GM12878 (cell line): ENCODE data around the gene NUP214. TPM values are rescaled to one million over a fixed set of nuclear protein-coding genes. Genes with fewer than 3 reads are reported as not detected.

Experiments
- ATAC-seq: fragments of 200-7000 bp; cut with Tn5 transposase; 3 replicates; pipeline ENCODE4 v1.9.1; 2020; ENCODE audit warnings: mild to moderate bottlenecking, moderate library complexity
- BruUV-seq: library from RNA; stranded (reverse); fragments of 400-500 nt; replicated peaks from 2 replicates; lab custom pipeline; 2021; lab: Mats Ljungman, UMichigan
- CTCF ChIA-PET: fragments of 300-600 bp; sonication (Branson Sonifier 250); formaldehyde crosslinking; extraction: SDS; loops from one replicate; lab custom pipeline; 2021; ENCODE audit warnings: inconsistent platforms; lab: Yijun Ruan, JAX
- POLR2A ChIA-PET: fragments of 350-600 bp; formaldehyde crosslinking; extraction: SDS; loops from one replicate; lab custom pipeline; 2021; ENCODE audit warnings: inconsistent platforms; lab: Charles Lee
- RAD21 ChIA-PET: fragments of 300-600 bp; sonication (Branson Sonifier 250); formaldehyde crosslinking; loops from one replicate; lab custom pipeline; 2023; ENCODE audit warnings: antibody characterized with exemption; ENCODE audit not compliant: unreplicated experiment; lab: Charles Lee
- SMC1A ChIA-PET: fragments of 300-600 bp; sonication (Branson Sonifier 250); formaldehyde crosslinking; loops from one replicate; lab custom pipeline; 2023; ENCODE audit not compliant: unreplicated experiment, uncharacterized antibody; lab: Charles Lee
- DNase-seq: peaks from one replicate; pipeline ENCODE4 v3.0.0-alpha.2; 2011; ENCODE audit warnings: low read depth, low spot score
- FAIRE-seq: peaks from 3 replicates; lab custom pipeline; 2011; peaks lifted over from hg19 to GRCh38; lab: Jason Lieb, UNC
- H2AFZ ChIP-seq: 2 replicates; pipeline ENCODE4 v1.6.0; 2011; ENCODE audit warnings: low read depth, low read length, control low read depth; ENCODE audit not compliant: control insufficient read depth
- H3K27ac ChIP-seq: 2 replicates; pipeline ENCODE4 v1.5.1; 2011; ENCODE audit warnings: control low read depth; ENCODE audit not compliant: control insufficient read depth, insufficient read depth
- H3K27me3 ChIP-seq, 2 experiments: replicated peaks in 1 of 2; 2 replicates each; pipeline versions ENCODE4 v1.6.0 to v1.6.1; 2011; ENCODE audit warnings: low read length in 1 of 2; ENCODE audit not compliant: control insufficient read depth in 2 of 2, insufficient read depth in 2 of 2
- H3K36me3 ChIP-seq, 2 experiments: 2 replicates each; pipeline ENCODE4 v1.5.1; 2011; ENCODE audit warnings: low read length in 1 of 2; ENCODE audit not compliant: control insufficient read depth in 2 of 2, insufficient read depth in 2 of 2
- H3K4me1 ChIP-seq: 2 replicates; pipeline ENCODE4 v1.6.1; 2011; ENCODE audit warnings: mild to moderate bottlenecking, low read length, moderate library complexity, mixed read lengths; ENCODE audit not compliant: control insufficient read depth, insufficient read depth
- H3K4me2 ChIP-seq: 2 replicates; pipeline ENCODE4 v1.6.0; 2011; ENCODE audit warnings: control low read depth; ENCODE audit not compliant: control insufficient read depth, insufficient read depth
- H3K4me3 ChIP-seq: fragments of 200-600 bp; sonication (generic); 2 replicates; pipeline ENCODE4 v1.5.1; 2016
- H3K79me2 ChIP-seq: 2 replicates; pipeline ENCODE4 v1.6.0; 2011; ENCODE audit warnings: low read length; ENCODE audit not compliant: control insufficient read depth, insufficient read depth
- H3K9ac ChIP-seq: 2 replicates; pipeline ENCODE4 v1.8.0; 2011; ENCODE audit warnings: low read length, control low read depth, mixed read lengths; ENCODE audit not compliant: control insufficient read depth, insufficient read depth
- H3K9me3 ChIP-seq: replicated peaks from 3 replicates; pipeline ENCODE4 v1.5.1; 2011; ENCODE audit warnings: mild to moderate bottlenecking, low read length; ENCODE audit not compliant: control insufficient read depth, insufficient read depth
- H4K20me1 ChIP-seq: 2 replicates; pipeline ENCODE4 v1.6.0; 2011; ENCODE audit not compliant: control insufficient read depth, insufficient read depth
- ASH2L ChIP-seq: fragments of 300-600, 200-600 bp; sonication (generic); IDR thresholded peaks from 2 replicates; pipeline ENCODE4 v1.6.1; 2017; ENCODE audit warnings: low read depth, mild to moderate bottlenecking, borderline replicate concordance
- BCL11A ChIP-seq: IDR thresholded peaks from 2 replicates; pipeline ENCODE4 v1.6.1; 2011; ENCODE audit warnings: low read depth, low read length
- BMI1 ChIP-seq: fragments of 450-650 bp; IDR thresholded peaks from 2 replicates; pipeline ENCODE4 v1.6.1; 2016; ENCODE audit warnings: mild to moderate bottlenecking, moderate library complexity, borderline replicate concordance
- CREM ChIP-seq: IDR thresholded peaks from 2 replicates; pipeline ENCODE4 v1.6.1; 2014; ENCODE audit warnings: antibody characterized with exemption, low read depth
- EP300 ChIP-seq, 2 experiments: fragments of 150-350 bp in 1 of 2; IDR thresholded peaks; 2 replicates each; pipeline ENCODE4 v1.6.1; 2011 to 2012; ENCODE audit warnings: low read depth in 2 of 2, low read length in 2 of 2, borderline replicate concordance in 1 of 2, improper control_type of control experiment in 1 of 2, inconsistent platforms in 1 of 2; ENCODE audit not compliant: control insufficient read depth in 1 of 2
- MAX ChIP-seq: IDR thresholded peaks from 2 replicates; pipeline ENCODE4 v1.6.1; 2012; ENCODE audit warnings: low read depth, low read length, improper control_type of control experiment
- NFXL1 ChIP-seq: fragments of 450-650 bp; IDR thresholded peaks from 2 replicates; pipeline ENCODE4 v1.6.1; 2017; ENCODE audit warnings: antibody characterized with exemption, mild to moderate bottlenecking, borderline replicate concordance
- PML ChIP-seq: IDR thresholded peaks from 2 replicates; pipeline ENCODE4 v1.6.1; 2012; ENCODE audit warnings: low read length, inconsistent platforms
- RAD51 ChIP-seq: fragments of 450-650 bp; IDR thresholded peaks from 2 replicates; pipeline ENCODE4 v1.6.1; 2016; ENCODE audit warnings: moderate library complexity, mild to moderate bottlenecking, inconsistent platforms
- RELB ChIP-seq: fragments of 450-650 bp; IDR thresholded peaks from 2 replicates; pipeline ENCODE4 v1.6.1; 2017; ENCODE audit warnings: low read depth, mild to moderate bottlenecking, moderate library complexity
- STAT3 ChIP-seq: IDR thresholded peaks from 2 replicates; pipeline ENCODE4 v1.6.1; 2011; ENCODE audit warnings: low read depth, low read length, improper control_type of control experiment
- SUZ12 ChIP-seq: fragments of 200-600 bp; sonication (generic); IDR thresholded peaks from one replicate; pipeline ENCODE4 v1.6.1; 2018; ENCODE audit warnings: antibody characterized with exemption, mild to moderate bottlenecking; ENCODE audit not compliant: unreplicated experiment
- TCF12 ChIP-seq: IDR thresholded peaks from 2 replicates; pipeline ENCODE4 v1.6.1; 2011; ENCODE audit warnings: low read depth, mild to moderate bottlenecking, low read length
- ZBTB4 ChIP-seq: fragments of 450-650 bp; formaldehyde crosslinking; IDR thresholded peaks from 2 replicates; pipeline ENCODE4 v1.4.0; 2022; ENCODE audit warnings: mild to moderate bottlenecking, moderate library complexity
- ZNF207 ChIP-seq: fragments of 450-650 bp; IDR thresholded peaks from 2 replicates; pipeline ENCODE4 v1.6.1; 2014; ENCODE audit warnings: antibody characterized with exemption, mild to moderate bottlenecking, borderline replicate concordance
- ZZZ3 ChIP-seq: IDR thresholded peaks from 2 replicates; pipeline ENCODE4 v1.6.1; 2011; ENCODE audit warnings: low read depth; ENCODE audit not compliant: control insufficient read depth, insufficient read length
- WGBS: methylation state at CpG from one replicate; pipeline ENCODE4 v1.1.6; 2016; ENCODE audit warnings: low lambda C conversion rate; ENCODE audit not compliant: insufficient replicate concordance, insufficient coverage; ENCODE audit errors: missing lambda C conversion rate; 5-methylcytosine and 5-hydroxymethylcytosine counted together
- in situ Hi-C: fragments of 300-500 bp; cut with MboI; formaldehyde crosslinking; loops from 9 replicates; pipeline ENCODE4 v1.14.3; 2018; ENCODE audit warnings: mixed read lengths
- intact Hi-C: fragments of 100-400 bp; cut with micrococcal nuclease; formaldehyde crosslinking; loops from one replicate; pipeline ENCODE4 v1.14.2; 2022; ENCODE audit not compliant: unreplicated experiment
- polyA plus RNA-seq, 11 experiments: library from polyadenylated mRNA; depleted of rRNA in 4 of 11; unstranded in 6 of 11; stranded (reverse) in 5 of 11; fragments of >200 nt; fragmentation: Nextera tagmentation in 4 of 11; fragmentation: Illumina TruSeq in 1 of 11; extraction: Ambion mirVana in 4 of 11; extraction: Trizol in 1 of 11; gene quantifications; 1 replicate in 1 of 11; 2 replicates in 10 of 11; pipeline versions ENCODE4 v1.2.1 to v1.2.3, GENCODE V29; 2011 to 2016; ENCODE audit warnings: inconsistent platforms in 2 of 11, missing spikeins in 2 of 11, low read depth in 1 of 11
- total RNA-seq, 4 experiments: library from RNA; depleted of rRNA in 3 of 4; stranded (reverse); fragments of >200 nt in 3 of 4; fragmentation: Illumina TruSeq in 1 of 4; extraction: Trizol in 1 of 4; gene quantifications; 2 replicates each; pipeline versions ENCODE4 v1.2.1 to v1.2.3, GENCODE V29; 2013 to 2021

The NUP214 gene
- total and polyA plus RNA-seq, 10 of the 15 experiments (the other 5 are each of a cell fraction or from before 2014, with no cell fraction given) = 11.7 to 53.8 (median 17.6) TPM

- no peak for TF ChIP-seq TCF12
- no peak for TF ChIP-seq BMI1
- no peak for TF ChIP-seq EP300 (IDR thresholded peaks at IDR 0.05; ENCODE audit: borderline replicate concordance in 1 of 2, control insufficient read depth in 1 of 2, low read depth in 2 of 2, low read length in 2 of 2)
- no peak for TF ChIP-seq CREM
- TF ChIP-seq ZNF207 = no peak
- TF ChIP-seq ZBTB4 (CRISPR knock-in tag) = no peak
- no peak for TF ChIP-seq STAT3
- no peak for TF ChIP-seq RELB
- no peak for TF ChIP-seq MAX
- TF ChIP-seq PML = no peak
- no peak for TF ChIP-seq RAD51
- TF ChIP-seq SUZ12 = no peak
- TF ChIP-seq BCL11A = no peak
- TF ChIP-seq ZZZ3 = no peak
- TF ChIP-seq NFXL1 = no peak
- no peak for TF ChIP-seq ASH2L
- RAD21 ChIA-PET = no interaction called here
- no peak for DNase-seq
- no peak overlapping the region for H3K9ac ChIP-seq
- WGBS = 53% methylated on average over 23 of the region's 23 CpGs
- H3K9me3 ChIP-seq = no peaks in the 10 kb centered on the region
- no peak overlapping the region for H3K4me3 ChIP-seq
- H3K4me1 ChIP-seq = no peaks in the 10 kb centered on the region
- H3K79me2 ChIP-seq = no peaks in the 10 kb centered on the region
- H3K27me3 ChIP-seq = peaks cover 1 to 6% of the 10 kb centered on the region in 2 experiments; a peak in 2 of 4 replicates
- no peak for FAIRE-seq
- no peaks in the 10 kb centered on the region for H4K20me1 ChIP-seq
- no peak overlapping the region for H3K4me2 ChIP-seq
- no peak for ATAC-seq
- SMC1A ChIA-PET = no interaction called here
- H2AFZ ChIP-seq = no peak overlapping the region
- intact Hi-C loops (no loop called here), in situ Hi-C loops (no loop called here)
- POLR2A ChIA-PET = no interaction called here
- H3K36me3 ChIP-seq = no peaks in the 10 kb centered on the region
- no TSS peak for BruUV-seq
- CTCF ChIA-PET = no interaction called here
- no peak overlapping the region for H3K27ac ChIP-seq
These were observed 12.8 kb upstream of the NUP214 start for GRCh38 chr9:131112374-131113154.
